ENCODE results near the gene RASAL3.

RASAL3 gene

DNA sequence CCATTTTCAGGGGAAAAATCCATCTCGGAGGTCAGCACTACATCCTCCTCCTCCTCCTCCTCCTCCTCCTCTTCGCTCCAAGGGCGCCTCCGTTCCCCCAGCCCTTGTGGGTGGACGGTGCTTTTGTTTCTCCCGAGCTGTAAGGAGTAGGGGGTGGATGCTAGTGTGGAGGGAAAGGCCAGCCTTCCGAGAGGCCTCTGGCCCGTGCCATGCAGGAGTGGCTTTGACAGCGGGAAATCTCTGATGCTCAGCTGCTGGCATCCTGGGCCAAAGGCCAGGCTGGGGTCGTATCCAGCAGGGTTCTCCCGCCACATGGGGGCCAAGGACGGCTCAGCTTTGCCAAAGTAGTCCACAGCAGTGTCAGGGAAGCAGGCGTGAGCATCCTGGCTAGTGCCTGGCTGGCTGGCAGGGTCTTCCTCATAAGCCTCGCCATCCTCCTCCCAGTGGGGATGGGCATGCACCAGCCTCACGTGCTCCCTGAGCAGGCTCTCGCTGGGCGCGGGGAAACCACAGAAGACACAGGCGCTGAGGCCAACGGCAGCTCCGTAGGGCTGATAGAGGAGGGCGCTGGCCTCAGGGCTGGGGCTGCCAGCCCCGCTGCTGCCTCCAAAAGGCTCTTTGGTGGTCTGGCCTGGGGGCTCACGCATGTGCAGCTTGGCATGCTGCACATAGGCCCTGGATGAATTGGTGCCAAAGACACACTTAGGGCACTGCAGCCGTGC, 25.1 kb downstream of the RASAL3 start:
- ChIA-PET POLR2A (no interaction called here), CTCF (interaction anchor here (1.0 kb wide), 1 partner anchor 13 kb away, joined by 3 read pairs; no protein-coding TSS in a partner anchor)
- DNase-seq (ENCODE audit: extremely low spot score), result no peak
- TF ChIP-seq, protein P1, sequence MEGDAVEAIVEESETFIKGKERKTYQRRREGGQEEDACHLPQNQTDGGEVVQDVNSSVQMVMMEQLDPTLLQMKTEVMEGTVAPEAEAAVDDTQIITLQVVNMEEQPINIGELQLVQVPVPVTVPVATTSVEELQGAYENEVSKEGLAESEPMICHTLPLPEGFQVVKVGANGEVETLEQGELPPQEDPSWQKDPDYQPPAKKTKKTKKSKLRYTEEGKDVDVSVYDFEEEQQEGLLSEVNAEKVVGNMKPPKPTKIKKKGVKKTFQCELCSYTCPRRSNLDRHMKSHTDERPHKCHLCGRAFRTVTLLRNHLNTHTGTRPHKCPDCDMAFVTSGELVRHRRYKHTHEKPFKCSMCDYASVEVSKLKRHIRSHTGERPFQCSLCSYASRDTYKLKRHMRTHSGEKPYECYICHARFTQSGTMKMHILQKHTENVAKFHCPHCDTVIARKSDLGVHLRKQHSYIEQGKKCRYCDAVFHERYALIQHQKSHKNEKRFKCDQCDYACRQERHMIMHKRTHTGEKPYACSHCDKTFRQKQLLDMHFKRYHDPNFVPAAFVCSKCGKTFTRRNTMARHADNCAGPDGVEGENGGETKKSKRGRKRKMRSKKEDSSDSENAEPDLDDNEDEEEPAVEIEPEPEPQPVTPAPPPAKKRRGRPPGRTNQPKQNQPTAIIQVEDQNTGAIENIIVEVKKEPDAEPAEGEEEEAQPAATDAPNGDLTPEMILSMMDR (IDR thresholded peaks at IDR 0.05; ENCODE audit: control extremely low read depth, extremely low read depth, low read depth, missing control alignments), result no peak

DNA sequence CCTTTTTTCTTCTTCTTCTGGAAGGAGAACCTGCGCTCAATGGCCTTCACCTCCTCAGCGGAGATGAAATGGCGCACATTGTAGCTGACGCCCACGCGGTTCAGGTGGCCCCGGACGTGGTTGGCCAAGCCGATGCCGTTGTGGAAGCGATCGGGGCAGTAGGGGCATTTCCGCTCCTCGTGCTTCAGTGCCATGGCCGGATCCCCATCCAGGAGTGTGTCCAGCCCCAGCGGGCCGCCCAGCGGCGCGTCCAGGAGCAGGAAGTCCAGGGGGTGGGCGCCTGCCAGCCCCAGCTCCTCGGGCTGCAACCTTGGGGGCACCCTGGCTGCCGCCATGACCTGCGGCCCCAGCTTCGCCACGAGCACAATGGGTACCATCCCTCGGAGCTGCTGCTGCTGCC, 25.8 kb downstream of the RASAL3 start:
- TF ChIP-seq, protein P1 (IDR thresholded peaks at IDR 0.05; ENCODE audit: control extremely low read depth, extremely low read depth, low read depth, missing control alignments), result no peak
- no peak for DNase-seq (ENCODE audit: extremely low spot score)
- ChIA-PET POLR2A (interaction anchor here (0.6 kb wide), 1 partner anchor 30 kb away, joined by 3 read pairs; no protein-coding TSS in a partner anchor), CTCF (interaction anchor here (1.0 kb wide), 1 partner anchor 13 kb away, joined by 3 read pairs; no protein-coding TSS in a partner anchor)

DNA sequence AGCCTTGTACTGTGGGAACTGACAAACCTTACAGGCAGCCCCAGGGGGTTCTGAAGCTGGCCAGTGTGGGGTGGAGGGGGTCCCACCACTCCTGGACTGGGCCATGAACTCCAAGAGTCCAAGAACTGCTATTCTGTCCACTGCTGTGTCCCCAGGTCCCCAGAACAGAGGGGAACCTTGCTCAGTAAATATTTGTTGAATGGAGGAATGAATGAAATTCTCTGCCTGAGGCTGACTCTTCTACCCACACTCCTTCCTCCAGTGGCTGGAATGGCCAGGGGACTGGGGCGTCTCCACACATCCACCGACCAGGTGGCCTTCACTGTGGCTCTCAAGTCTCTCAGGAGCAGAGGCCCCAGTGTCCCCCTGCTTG, 26.2 kb downstream of the RASAL3 start:
- TF ChIP-seq, protein P1 (IDR thresholded peaks at IDR 0.05; ENCODE audit: control extremely low read depth, extremely low read depth, low read depth, missing control alignments), result no peak
- POLR2A ChIA-PET, result interaction anchor here (0.6 kb wide), 1 partner anchor 30 kb away, joined by 3 read pairs; no protein-coding TSS in a partner anchor
- CTCF ChIA-PET, result interaction anchor here (2.8 kb wide), 1 partner anchor 19 kb away, joined by 10 read pairs; the partner anchor contains the start of gene AKAP8L
- no peak for DNase-seq (ENCODE audit: extremely low spot score)

DNA sequence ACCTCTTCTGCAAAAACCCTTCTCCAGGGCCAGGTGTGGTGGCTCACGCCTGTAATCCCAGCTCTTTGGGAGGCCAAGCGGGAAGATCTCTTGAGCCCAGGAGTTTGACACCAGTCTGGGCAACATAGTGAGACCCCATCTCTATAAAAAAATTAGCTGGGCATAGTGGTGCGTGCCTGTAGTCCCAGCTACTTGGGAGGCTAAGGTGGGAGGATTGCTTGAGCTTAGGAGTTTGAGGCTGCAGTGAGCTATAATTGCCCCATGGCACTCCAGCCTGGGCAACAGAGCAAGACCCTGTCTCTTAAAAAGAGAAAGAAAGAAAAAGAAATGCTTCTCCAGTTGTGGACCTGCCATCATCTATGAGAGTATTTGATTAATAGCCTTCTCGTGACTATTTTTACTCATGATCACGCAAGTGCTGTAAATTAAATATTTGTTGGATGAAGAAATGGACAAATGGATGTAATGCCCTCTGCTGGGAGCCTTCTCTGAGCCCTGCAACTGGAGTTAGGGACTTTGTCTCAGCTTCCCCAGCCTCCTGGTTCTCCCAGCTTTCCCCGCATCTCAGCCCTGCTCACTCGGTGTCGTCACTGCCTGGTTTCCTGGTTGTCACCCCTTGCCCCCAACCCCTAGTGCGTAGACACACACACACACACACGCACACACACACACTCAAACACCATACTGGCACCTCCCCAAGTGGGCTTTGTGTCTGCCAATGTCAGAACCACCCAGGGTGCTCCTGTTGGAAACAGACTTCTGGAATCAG, 26.8 kb downstream of the RASAL3 start:
- TF ChIP-seq, protein P1 (IDR thresholded peaks at IDR 0.05; ENCODE audit: control extremely low read depth, extremely low read depth, low read depth, missing control alignments), result no peak
- no peak for DNase-seq (ENCODE audit: extremely low spot score)
- POLR2A ChIA-PET, result no interaction called here
- CTCF ChIA-PET, result interaction anchor here (2.8 kb wide), 1 partner anchor 18 kb away, joined by 10 read pairs; the partner anchor contains the start of gene AKAP8L

DNA sequence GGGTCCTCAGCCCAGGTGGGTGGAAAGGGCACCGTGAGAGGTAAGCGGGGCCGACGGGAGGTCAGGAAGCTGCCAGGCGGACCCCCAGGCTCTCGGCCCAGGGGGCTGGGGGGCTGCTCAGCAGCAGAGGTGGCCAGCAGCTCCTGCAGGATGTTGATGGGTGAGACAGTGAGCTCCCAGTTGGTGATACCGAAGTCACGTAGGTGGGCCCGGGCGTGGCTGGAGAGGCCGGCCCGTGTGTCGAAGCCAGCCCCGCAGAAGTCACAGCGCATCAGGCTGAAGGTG, 27.6 kb downstream of the RASAL3 start:
- POLR2A ChIA-PET, result interaction anchor here (0.6 kb wide), 1 partner anchor 8 kb away, joined by 3 read pairs; no protein-coding TSS in a partner anchor
- CTCF ChIA-PET, result interaction anchor here (0.8 to 2.8 kb wide), 3 partner anchors 11 to 117 kb away, joined by 3 to 10 read pairs (median 3); partner anchors contain the start of gene AKAP8L
- DNase-seq (ENCODE audit: extremely low spot score), result no peak
- TF ChIP-seq, protein P1 (IDR thresholded peaks at IDR 0.05; ENCODE audit: control extremely low read depth, extremely low read depth, low read depth, missing control alignments), result no peak

DNA sequence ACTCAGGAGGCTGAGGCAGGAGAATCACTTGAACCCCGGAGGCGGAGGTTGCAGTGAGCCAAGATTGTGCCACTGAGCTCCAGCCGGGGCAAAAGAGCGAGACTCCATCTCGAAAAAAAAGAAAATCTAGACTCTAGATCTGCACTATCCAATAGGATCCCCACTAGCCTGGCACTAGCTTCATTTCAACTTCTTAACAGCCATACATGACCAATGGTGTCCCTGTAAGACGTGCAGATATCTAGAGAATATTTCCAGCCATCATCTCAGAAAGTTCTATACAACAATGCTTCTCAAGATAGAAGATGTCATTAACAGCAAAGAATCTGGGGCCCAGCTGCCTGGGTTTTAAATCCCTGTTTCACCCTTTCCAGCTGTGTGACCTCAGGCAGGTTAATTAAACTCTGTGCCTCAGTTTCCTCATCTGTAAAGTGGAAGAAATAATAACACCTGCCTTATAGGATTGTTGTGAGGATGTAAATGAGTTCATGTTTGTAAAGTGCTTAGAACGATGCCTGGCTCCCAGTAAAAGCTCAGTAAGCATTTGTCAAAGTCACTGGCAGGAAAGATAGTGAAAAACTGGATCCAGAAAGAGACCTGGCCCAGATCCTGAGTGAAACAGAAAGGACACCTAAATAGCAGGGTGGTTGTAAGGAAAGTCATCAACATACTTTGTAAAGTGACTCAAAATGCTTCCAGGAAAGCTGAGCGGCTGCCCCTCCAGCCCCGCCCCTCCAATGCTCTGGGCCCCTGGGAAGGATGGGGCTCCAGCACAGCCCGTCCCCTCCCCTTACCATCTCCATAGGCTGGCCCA, 28.1 kb downstream of the RASAL3 start:
- POLR2A ChIA-PET, result interaction anchor here (0.6 kb wide), 1 partner anchor 8 kb away, joined by 3 read pairs; no protein-coding TSS in a partner anchor
- CTCF ChIA-PET, result interaction anchor here (0.8 to 2.8 kb wide), 4 partner anchors 11 to 119 kb away, joined by 3 to 10 read pairs (median 4); partner anchors contain the start of gene AKAP8L
- no peak for DNase-seq (ENCODE audit: extremely low spot score)
- TF ChIP-seq, protein P1 (IDR thresholded peaks at IDR 0.05; ENCODE audit: control extremely low read depth, extremely low read depth, low read depth, missing control alignments), result no peak
